HG03520 (cell line): ENCODE results near the gene MAOA.
"Not testable (repeated sequence)": the region's sequence is repeated elsewhere in the genome, so short reads cannot be mapped to it uniquely, and the experiment has no call there.

Experiments used
- ATAC-seq: cut with Tn5 transposase; IDR thresholded peaks from one replicate; pipeline ENCODE4 v1.9.1; 2021; ENCODE audit warnings: mild to moderate bottlenecking, moderate library complexity; ENCODE audit not compliant: unreplicated experiment

The MAOA gene

DNA sequence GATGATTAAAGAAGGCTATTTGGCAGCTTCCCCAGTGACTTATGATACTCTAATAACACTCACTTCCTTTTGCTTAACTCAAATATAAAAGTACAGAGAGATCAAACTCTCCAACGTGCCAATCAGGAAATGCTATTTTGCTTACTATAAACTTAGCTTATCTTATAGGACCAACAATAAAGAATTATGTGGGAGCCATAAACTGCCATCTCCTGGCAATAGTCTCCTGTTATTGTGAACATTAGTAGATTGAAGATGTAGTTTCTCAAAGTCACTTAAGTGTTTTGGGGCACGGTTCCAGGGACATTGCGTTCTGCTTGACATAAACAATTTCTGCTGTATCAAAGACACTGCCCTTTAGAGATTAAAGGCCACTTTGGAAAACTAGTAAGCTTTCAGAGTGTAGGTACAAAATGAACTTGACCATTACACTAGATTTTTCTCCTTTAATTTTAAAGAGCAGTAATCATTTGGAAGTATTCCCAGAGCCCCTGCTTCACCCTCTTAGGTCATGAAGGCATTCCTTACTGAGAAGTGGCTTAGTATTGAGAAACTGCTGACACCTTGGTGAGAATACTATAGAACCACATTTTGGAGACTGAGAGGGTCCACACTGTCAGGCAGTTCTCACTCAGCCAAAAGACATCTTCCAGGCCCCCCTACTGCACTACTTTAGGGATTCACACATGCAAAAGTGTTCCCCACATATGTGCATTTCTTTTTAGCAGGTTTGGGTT is 51.9 kb downstream of the MAOA start:
- no peak for ATAC-seq

DNA sequence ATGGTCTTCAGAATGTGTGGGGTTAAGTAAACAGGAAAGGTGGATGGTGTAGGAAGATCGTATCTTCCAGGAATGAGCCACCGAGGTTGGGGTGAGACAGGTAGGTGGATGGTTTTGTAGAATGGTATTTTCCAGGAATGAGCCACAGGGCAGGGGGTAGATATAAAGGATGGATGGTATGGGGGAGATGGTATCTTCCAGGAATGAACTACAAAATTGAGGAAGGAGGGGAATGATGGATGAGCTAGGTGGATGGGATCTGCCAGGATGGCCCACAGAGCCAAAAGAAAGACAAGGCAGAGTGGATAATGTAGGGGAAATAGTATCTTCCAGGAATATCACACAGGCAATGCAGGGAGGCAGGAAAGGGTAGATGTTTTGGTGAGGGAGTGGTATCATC is 60.0 kb downstream of the MAOA start:
- ATAC-seq, result no peak

DNA sequence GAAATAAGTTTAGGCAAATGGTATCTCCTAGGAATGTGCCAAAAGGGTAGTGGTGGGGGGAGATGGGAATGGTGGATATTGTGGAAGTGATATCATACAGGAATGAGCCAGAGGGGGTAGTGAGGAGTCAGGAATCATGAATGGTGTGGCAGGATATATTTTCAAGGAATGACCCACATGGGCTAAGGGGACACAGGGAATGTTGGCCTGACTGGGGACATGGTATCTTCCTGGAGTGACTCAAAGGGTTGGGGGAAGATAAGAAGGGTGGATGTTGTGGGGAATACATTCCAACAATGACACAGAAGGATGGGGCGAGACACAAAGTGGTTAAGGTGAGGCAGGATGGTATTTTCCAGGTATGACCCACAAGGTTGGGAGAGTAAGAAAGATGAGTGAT is 60.6 kb downstream of the MAOA start:
- ATAC-seq, result no peak

DNA sequence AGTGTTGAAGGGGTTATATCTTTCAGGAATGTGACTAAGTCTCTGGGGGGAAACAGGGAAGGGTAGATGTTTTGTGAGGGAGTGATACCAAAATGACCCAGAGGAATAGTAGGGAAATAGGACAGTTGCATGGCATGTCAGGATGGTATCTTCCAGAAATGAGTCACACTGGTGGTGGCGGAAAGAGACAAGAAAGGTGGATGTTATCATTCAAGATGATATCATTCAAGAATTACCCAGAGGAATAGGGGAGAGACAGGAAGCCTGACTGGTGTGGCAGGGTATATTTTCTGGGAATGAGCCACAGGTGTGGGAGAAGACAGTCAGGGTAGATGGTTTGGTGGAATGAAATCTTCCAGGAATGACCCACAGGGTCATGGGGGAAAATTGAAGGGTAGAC is 61.1 kb downstream of the MAOA start:
- no peak for ATAC-seq

DNA sequence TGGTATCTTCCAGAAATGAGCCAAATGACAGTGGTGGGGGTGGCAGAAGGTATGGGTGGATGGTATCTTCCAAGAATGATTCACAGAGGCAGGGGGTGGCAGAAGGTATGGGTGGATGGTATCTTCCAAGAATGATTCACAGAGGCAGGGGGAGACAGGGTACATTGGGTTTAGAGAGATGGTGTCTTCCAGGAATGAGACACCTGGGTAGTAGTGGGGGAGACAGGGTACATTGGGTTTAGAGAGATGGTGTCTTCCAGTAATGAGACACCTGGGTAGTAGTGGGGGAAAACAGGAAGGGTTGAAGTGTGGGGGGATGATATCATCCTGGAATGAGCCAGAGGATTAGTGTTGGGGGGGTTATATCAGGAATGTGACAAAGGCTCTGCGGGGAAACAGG is 62.0 kb downstream of the MAOA start:
- no peak for ATAC-seq

DNA sequence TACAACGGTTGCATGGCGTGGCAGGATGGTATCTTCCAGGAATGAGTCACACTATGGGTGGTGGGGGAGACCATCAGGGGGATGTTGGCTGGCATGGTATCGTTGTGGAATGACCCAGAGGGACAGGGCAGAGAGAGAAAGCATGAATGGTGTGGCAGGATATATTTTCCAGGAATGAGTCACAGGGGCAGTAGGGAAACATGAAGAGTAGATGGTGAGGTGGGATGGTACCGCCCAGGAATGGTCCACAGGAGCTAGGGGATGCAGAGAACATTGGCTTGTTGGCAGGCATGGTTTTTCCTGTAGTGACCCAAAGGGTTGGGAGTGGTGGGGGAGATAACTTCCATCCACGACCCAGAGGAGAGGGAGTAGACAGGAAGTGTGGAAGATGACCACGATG is 62.4 kb downstream of the MAOA start:
- ATAC-seq, result no peak

DNA sequence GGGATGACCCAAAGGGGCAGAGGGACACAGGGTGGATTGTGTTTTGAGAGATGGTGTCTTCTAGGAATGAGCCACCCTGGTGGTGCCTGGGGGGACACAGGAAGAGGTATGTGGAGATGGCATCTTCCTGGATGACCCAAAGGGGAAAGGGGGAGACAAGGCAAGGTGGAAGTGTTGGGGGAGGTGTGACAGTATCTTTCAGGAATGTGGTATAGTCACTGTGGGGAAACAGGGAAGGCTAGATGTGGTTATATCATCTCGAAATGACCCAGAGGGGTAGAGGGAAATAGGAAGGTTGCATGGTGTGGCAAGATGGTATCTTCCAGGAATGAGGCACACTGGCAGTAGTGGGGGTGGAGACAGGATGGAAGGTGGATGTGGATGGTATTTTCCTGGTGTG is 62.9 kb downstream of the MAOA start:
- no peak for ATAC-seq

DNA sequence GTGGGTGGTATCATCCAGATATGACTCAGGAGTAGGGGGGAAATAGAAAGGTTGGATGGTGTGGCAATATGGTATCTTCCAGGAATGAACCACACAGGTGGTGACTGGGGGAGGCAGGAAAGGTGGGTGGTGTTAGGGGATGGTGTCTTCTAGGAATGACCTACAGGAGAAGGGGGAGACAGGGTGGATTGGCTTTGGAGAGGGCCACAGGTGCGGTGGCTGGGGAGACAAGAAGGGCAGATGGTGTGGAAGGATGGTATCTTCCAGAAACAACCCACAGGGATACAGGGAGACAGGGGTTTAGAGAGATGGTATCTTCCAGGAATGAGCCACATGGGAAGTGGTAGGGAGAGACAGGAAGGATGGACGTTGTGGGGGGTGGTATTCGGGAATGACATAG is 64.0 kb downstream of the MAOA start:
- ATAC-seq, result no peak

DNA sequence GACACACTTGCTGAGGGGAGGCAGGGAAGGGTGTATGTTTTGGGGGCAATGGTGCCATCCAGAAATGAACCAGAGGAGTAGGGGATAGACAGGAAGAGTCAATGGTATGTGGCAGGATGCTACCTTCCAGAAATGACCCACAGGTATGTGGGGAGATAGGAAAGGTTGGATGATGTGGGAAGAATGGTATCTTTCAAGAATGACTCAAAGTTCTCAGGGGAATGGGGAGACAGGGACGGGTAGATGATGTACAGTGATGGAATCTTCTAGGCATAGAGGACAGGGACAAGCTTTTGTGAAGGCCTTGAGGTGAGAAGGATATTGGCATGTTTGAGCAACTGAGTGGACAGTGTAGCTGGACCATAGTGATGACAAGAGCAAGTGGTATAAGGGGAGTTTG is 64.9 kb downstream of the MAOA start:
- ATAC-seq, result no peak

DNA sequence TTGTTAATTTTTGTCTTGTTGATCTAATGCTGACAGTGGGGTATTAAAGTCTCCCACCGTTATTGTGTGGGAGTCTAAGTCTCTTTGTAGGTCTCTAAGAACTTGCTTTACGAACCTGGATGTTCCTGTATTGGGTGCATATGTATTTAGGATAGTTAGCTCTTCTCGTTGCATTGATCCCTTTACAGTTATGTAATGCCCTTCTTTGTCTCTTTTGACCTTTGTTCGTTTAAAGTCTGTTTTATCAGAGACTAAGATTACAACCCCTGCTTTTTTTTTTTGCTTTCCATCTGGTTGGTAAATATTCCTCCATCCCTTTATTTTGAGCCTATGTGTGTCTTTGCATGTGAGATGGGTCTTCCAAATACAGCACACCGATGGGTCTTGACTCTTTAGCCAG is 69.1 kb downstream of the MAOA start:
- not testable (repeated sequence) for ATAC-seq

DNA sequence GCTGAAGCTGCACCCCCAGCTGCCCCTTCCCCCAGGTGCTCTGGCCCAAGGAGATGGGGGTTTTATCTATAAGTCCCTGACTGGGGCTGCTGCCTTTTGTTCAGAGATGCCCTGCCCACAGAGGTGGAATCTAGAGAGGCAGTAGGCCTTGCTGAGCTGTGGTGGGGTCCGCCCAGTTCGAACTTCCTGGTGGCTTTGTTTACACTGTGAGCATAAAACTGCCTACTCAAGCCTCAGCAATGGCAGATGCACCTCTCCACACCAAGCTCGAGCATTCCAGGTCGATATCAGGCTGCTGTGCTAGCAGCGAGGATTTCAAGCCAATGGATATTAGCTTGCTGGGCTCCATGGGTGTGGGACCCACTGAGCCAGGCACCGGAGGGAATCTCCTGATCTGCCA is 71.2 kb downstream of the MAOA start:
- not testable (repeated sequence) for ATAC-seq

DNA sequence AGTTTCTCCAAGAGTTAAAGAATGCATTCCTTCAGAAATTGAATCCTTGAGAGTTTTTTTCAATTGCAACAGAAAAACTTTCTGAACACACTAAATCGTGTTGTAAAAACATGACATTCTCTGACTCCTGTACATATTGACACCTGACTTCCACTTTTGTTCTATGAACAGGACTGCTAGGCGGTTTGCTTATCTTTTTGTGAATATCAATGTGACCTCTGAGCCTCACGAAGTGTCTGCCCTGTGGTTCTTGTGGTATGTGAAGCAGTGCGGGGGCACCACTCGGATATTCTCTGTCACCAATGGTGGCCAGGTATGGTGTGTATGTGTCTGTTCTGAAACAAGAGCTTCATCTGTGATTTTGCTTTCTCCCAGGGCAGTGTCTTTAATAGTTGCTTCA is 71.9 kb downstream of the MAOA start:
- ATAC-seq, result no peak

DNA sequence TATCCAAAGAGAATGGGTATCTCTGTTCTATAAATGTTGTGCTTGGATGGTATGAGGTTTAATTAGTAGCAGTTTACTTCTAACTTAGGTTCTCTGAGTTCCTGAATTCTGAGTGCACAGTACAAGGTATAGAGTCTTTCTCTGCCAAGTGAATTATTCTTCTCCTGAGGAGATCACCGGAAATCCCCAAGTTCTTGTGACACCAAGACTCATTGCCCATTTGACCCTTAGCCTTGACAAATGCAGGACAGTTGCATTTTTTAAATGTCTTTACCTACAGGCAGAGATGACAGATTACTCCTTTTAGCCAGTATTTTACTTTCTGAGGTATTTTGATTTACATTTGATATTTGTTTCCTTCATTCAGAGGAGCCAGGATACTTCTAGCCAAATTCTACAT is 72.9 kb downstream of the MAOA start:
- ATAC-seq, result no peak

DNA sequence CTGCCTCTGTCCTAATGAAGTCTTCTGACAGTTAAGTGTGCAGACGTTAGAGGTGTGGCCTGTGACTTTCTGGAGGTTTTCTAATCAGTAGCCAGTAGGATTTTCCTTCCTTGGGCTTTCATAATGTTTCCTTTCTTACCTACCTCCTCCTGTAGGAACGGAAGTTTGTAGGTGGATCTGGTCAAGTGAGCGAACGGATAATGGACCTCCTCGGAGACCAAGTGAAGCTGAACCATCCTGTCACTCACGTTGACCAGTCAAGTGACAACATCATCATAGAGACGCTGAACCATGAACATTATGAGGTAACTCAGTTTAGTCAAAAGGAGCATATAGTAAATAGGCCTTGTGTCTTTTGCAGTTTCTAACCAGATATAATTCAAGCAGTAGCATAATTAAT is 75.0 kb downstream of the MAOA start:
- ATAC-seq, result no peak

DNA sequence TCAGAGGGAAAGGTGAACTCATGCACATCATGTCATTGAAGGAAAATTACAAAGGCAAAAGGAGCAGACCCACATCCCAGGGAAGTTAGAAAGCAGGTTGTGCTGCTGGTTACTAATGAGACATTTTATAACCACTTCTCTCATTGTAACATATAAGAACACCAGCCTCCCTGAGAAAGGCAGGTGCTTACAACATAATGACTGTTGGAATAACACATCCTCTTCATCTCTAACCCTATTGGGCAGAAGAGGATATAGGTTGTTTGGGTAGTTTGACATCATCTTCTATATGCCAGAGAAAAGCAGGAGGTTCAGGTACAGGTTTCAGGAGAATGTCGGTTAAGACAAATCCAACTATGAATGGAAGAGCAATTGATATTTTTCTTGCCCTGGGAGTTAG is 77.6 kb downstream of the MAOA start:
- no peak for ATAC-seq

DNA sequence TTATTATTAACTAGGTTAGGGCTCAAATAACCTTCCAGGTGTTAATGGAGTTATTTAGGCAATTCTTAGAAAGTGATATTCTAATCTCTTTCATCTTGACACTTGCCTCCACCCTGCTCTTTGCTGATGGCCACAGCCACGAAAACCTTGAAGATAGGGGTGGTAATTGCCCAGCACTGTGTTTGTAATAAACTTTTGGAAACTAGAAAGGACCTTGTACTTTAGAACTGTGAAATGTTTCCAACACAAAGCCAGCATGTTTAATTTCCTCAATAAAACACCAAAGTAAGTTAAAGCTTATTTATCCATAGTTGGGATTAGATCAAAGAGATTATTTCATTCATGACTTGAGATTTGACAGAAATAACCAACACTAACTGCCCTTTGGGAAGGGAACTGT is 78.3 kb downstream of the MAOA start:
- ATAC-seq, result no peak

DNA sequence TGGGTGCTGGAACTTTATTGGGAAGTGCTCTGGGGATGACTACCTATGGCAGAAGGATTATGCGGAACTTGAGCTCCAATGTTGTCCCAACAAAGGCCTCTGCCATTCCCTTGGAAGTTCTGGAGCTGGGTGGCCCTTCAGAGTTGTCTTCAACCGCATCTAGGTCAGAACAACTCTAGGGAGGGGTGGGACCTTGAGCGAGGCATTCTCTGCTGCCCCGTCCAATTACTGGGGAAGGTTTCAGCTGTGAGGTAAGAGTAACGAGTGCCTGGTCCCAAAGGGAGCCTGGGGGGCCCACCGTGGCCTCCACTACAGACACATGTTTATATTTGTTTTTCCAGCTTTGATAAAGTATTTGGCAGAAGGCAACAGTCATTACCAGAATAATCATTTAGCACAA is 79.4 kb downstream of the MAOA start:
- ATAC-seq, result no peak

DNA sequence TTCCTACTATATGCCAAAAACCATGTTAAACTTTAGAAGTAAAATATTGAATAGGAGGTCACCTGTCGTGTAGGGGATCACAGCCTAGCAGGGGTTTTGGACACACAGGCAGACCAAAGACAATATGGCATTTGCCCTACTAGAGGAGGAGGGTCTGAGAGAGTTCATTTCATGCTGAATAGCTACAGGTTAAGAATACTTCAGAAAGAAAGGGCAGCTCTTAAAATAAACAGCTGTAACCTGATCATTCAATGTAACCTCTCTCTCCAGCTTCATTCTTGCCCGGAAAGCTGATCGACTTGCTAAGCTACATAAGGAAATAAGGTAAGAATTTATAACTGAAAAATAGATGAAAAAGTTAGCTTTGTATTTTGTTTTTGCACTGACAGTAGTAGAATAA is 79.9 kb downstream of the MAOA start:
- ATAC-seq, result no peak

DNA sequence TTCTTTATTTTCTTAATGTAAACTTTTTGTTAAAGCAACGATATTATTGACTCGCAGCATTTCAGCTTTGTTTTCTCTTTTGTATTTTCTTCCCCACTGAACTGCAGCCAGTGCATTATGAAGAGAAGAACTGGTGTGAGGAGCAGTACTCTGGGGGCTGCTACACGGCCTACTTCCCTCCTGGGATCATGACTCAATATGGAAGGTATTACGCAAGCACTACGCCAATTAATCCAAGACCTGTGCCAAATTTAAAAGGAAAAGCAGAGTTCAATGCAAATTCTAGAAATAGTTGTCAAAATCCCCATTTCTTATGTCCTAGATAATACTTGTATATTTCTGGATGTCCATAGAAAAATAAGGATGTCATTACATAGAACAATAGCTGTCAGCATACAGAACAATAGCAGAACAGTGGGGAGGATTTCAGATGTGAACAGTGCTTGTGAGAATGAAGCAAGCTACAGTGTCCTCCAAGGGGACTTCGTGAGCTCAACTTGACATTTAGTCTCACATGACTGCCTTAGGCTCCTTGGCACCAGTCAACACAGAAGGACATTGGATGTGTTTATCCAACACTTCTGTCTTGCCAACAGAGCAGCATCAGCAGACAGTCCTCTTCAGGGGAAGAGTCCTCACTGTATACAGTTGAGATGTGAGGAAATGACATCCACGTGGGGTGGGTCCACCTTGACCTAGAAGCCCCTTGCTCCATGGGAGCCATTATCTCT is 85.9 kb downstream of the MAOA start:
- no peak for ATAC-seq

DNA sequence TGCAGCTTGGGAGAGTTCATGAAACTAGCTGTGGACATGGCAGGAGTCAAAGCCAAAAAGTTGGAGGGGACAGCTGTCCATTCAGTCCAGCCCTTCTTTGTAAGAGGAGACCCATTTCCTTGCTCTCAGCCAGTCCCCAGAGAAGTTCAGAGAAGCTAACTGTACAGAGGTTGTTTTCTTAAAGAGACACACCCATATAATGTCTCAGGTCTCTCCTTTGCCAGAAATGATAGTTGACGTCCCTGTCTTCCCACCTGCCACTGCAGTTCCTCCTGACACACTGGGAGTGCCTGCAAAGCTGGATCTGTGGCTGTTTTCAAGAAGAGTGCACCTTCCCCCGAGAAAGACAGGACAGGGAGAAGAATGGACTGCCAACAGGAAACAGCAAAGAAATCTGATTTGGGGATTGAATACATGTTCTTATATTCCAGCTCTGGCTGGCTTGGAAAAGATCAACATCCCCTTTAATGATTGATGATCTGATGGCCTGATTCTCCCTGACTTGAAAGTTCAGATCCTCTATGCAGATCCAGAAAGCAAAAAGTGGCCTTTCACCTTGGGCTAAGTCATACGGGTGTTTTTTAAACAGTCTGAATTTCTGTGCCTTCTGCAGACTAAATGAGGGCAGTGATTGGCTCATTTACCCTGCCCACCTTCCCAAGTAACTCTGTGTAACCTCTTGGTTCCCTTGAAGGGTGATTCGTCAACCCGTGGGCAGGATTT is 87.2 kb downstream of the MAOA start:
- no peak for ATAC-seq

DNA sequence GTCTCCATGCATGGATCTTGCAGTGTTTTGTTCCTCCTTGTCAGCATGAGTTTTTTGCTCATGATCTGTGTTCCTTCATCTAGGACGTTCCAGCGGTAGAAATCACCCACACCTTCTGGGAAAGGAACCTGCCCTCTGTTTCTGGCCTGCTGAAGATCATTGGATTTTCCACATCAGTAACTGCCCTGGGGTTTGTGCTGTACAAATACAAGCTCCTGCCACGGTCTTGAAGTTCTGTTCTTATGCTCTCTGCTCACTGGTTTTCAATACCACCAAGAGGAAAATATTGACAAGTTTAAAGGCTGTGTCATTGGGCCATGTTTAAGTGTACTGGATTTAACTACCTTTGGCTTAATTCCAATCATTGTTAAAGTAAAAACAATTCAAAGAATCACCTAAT is 88.2 kb downstream of the MAOA start:
- ATAC-seq, result no peak
